GM19438 (cell line): ENCODE data around the gene RAB5IF.

Source experiments
- ATAC-seq: cut with Tn5 transposase; IDR thresholded peaks from one replicate; pipeline ENCODE4 v1.9.1; 2021; ENCODE audit warnings: low read depth; ENCODE audit not compliant: unreplicated experiment

Gene RAB5IF

GRCh38 chr20:36658300-36658699 is 52.7 kb downstream of the RAB5IF start:
- no peak for ATAC-seq
